ENCODE data around the gene OR4S1.
"Not testable (repeated sequence)": the region's sequence is repeated elsewhere in the genome, so short reads cannot be mapped to it uniquely, and the experiment has no call there.

DNA sequence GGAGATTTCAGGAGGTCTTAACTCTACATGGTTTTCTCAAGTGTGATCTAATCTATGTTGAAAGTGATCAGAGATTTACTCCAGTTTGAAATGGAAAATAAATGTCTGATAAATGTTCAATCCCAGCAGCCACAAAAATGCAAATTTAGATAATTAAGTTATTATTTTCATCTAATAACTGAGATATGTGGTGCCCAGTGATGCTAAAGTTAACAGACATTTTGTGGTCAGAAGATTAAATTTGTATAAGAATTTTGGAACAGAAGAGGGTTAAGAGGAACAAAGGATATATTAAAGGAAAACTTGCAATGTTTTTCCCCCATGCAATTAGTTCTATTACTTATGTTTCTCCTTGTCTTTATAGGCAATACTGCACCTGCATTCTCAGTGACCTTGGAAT, 18.6 kb downstream of the OR4S1 start, which contains the start of gene OR4C3:
- not testable (repeated sequence) for TF ChIP-seq EZH2 (IDR thresholded peaks at IDR 0.05; ENCODE audit: insufficient read depth, poor library complexity, severe bottlenecking); EZH2phosphoT487 (IDR thresholded peaks at IDR 0.05; ENCODE audit: insufficient read depth, low read depth)
